ENCODE data around the gene FEM1C. TPM values are rescaled to one million over a fixed set of nuclear protein-coding genes. Genes with fewer than 3 reads are reported as not detected.

Gene FEM1C
- total and polyA plus RNA-seq, 2 experiments from 2014 or later, result 7.2 to 11.8 TPM

- Histone ChIP-seq H3K27ac (peak overlapping the region; percentile 94), H3K4me3 (peak overlapping the region; percentile 90), H3K4me1 (ENCODE audit: low read depth) (peaks cover 30% of the 10 kb centered on the region), H3K9me3 (ENCODE audit: low read depth) (no peaks in the 10 kb centered on the region), H3K27me3 (no peaks in the 10 kb centered on the region), H3K36me3 (peaks cover 2% of the 10 kb centered on the region)
- TF ChIP-seq CTCF (IDR thresholded peaks at IDR 0.05; ENCODE audit: low read depth, low read length), result no peak
- peak in 1 of 2 donors; percentile 8 for DNase-seq (ENCODE audit: low read depth in 1 of 2, low spot score in 1 of 2)
Observed at GRCh38 chr5:115542651-115543364, 1.8 kb downstream of the FEM1C start.

- TF ChIP-seq CTCF (IDR thresholded peaks at IDR 0.05; ENCODE audit: low read depth, low read length), result no peak
- H3K27ac ChIP-seq, result peak overlapping the region; percentile 94
- H3K4me3 ChIP-seq, result peak overlapping the region; percentile 90
- peaks cover 38% of the 10 kb centered on the region for H3K4me1 ChIP-seq (ENCODE audit: low read depth)
- H3K9me3 ChIP-seq (ENCODE audit: low read depth), result no peaks in the 10 kb centered on the region
- H3K27me3 ChIP-seq, result no peaks in the 10 kb centered on the region
- peak in 1 of 2 donors; percentile 27 for DNase-seq (ENCODE audit: low read depth in 1 of 2, low spot score in 1 of 2)
- H3K36me3 ChIP-seq, result peaks cover 2% of the 10 kb centered on the region
Observed at GRCh38 chr5:115542086-115542485, 2.5 kb downstream of the FEM1C start.

- DNase-seq (ENCODE audit: low read depth in 1 of 2, low spot score in 1 of 2), result peak in 1 of 2 donors; percentile 23
- peaks cover 39% of the 10 kb centered on the region for H3K4me1 ChIP-seq (ENCODE audit: low read depth)
- H3K36me3 ChIP-seq, result peaks cover 2% of the 10 kb centered on the region
- TF ChIP-seq CTCF (IDR thresholded peaks at IDR 0.05; ENCODE audit: low read depth, low read length), result no peak
- H3K4me3 ChIP-seq, result peak overlapping the region; percentile 90
- H3K27ac ChIP-seq, result peak overlapping the region; percentile 20
- no peaks in the 10 kb centered on the region for H3K9me3 ChIP-seq (ENCODE audit: low read depth)
- no peaks in the 10 kb centered on the region for H3K27me3 ChIP-seq
Observed at GRCh38 chr5:115541611-115542010, 3.0 kb downstream of the FEM1C start.

GRCh38 chr5:115535479-115536035 is 9.0 kb downstream of the FEM1C start:
- DNase-seq (ENCODE audit: low read depth in 1 of 2, low spot score in 1 of 2), result no peak
- Histone ChIP-seq H3K27me3 (no peaks in the 10 kb centered on the region), H3K4me1 (ENCODE audit: low read depth) (peaks cover 32% of the 10 kb centered on the region), H3K4me3 (no peak overlapping the region), H3K27ac (no peak overlapping the region), H3K36me3 (peaks cover 9% of the 10 kb centered on the region), H3K9me3 (ENCODE audit: low read depth) (no peaks in the 10 kb centered on the region)
- TF ChIP-seq CTCF (IDR thresholded peaks at IDR 0.05; ENCODE audit: low read depth, low read length), result no peak

GRCh38 chr5:115532517-115532916 is 12.1 kb downstream of the FEM1C start:
- no peak overlapping the region for H3K4me3 ChIP-seq
- no peak overlapping the region for H3K27ac ChIP-seq
- DNase-seq (ENCODE audit: low read depth in 1 of 2, low spot score in 1 of 2), result no peak
- no peaks in the 10 kb centered on the region for H3K27me3 ChIP-seq
- H3K36me3 ChIP-seq, result peaks cover 7% of the 10 kb centered on the region
- TF ChIP-seq CTCF (IDR thresholded peaks at IDR 0.05; ENCODE audit: low read depth, low read length), result no peak
- no peaks in the 10 kb centered on the region for H3K9me3 ChIP-seq (ENCODE audit: low read depth)
- H3K4me1 ChIP-seq (ENCODE audit: low read depth), result peaks cover 37% of the 10 kb centered on the region

All from cardiac muscle cell (in vitro differentiated cells and primary cell).